ENCODE measurements around the gene CCDC50.

The CCDC50 gene

GRCh38 chr3:191345334-191345733 lies 16.1 kb downstream of the CCDC50 start:
- in situ Hi-C loops (cut with MboI; ENCODE audit: low sequenced_read_pairs), result no loop called here

GRCh38 chr3:191347228-191347627 lies 18.0 kb downstream of the CCDC50 start:
- in situ Hi-C loops (cut with MboI; ENCODE audit: low sequenced_read_pairs), result no loop called here

- in situ Hi-C loops (cut with MboI; ENCODE audit: low sequenced_read_pairs), result no loop called here
Measured at GRCh38 chr3:191348098-191348497, 18.9 kb downstream of the CCDC50 start.

GRCh38 chr3:191350396-191351090 lies 21.3 kb downstream of the CCDC50 start:
- in situ Hi-C loops (cut with MboI; ENCODE audit: low sequenced_read_pairs), result no loop called here

GRCh38 chr3:191352014-191352413 lies 22.8 kb downstream of the CCDC50 start:
- in situ Hi-C loops (cut with MboI; ENCODE audit: low sequenced_read_pairs), result no loop called here

GRCh38 chr3:191353022-191353777 lies 24.0 kb downstream of the CCDC50 start:
- in situ Hi-C loops (cut with MboI; ENCODE audit: low sequenced_read_pairs), result no loop called here

- in situ Hi-C loops (cut with MboI; ENCODE audit: low sequenced_read_pairs), result no loop called here
Measured at GRCh38 chr3:191355406-191355805, 26.2 kb downstream of the CCDC50 start.

GRCh38 chr3:191356631-191357439 lies 27.6 kb downstream of the CCDC50 start:
- in situ Hi-C loops (cut with MboI; ENCODE audit: low sequenced_read_pairs), result no loop called here

- in situ Hi-C loops (cut with MboI; ENCODE audit: low sequenced_read_pairs), result no loop called here
Measured at GRCh38 chr3:191357909-191358308, 28.7 kb downstream of the CCDC50 start.

GRCh38 chr3:191358929-191359328 lies 29.7 kb downstream of the CCDC50 start:
- in situ Hi-C loops (cut with MboI; ENCODE audit: low sequenced_read_pairs), result no loop called here

- in situ Hi-C loops (cut with MboI; ENCODE audit: low sequenced_read_pairs), result no loop called here
Measured at GRCh38 chr3:191360620-191361019, 31.4 kb downstream of the CCDC50 start.

GRCh38 chr3:191361456-191361855 lies 32.3 kb downstream of the CCDC50 start:
- in situ Hi-C loops (cut with MboI; ENCODE audit: low sequenced_read_pairs), result no loop called here

- in situ Hi-C loops (cut with MboI; ENCODE audit: low sequenced_read_pairs), result no loop called here
Measured at GRCh38 chr3:191362037-191362436, 32.8 kb downstream of the CCDC50 start.

GRCh38 chr3:191362524-191363090 lies 33.4 kb downstream of the CCDC50 start:
- in situ Hi-C loops (cut with MboI; ENCODE audit: low sequenced_read_pairs), result no loop called here

GRCh38 chr3:191363221-191363620 lies 34.0 kb downstream of the CCDC50 start:
- in situ Hi-C loops (cut with MboI; ENCODE audit: low sequenced_read_pairs), result no loop called here

GRCh38 chr3:191366675-191367074 lies 37.5 kb downstream of the CCDC50 start:
- in situ Hi-C loops (cut with MboI; ENCODE audit: low sequenced_read_pairs), result no loop called here

GRCh38 chr3:191368755-191369615 lies 39.8 kb downstream of the CCDC50 start:
- in situ Hi-C loops (cut with MboI; ENCODE audit: low sequenced_read_pairs), result no loop called here

- in situ Hi-C loops (cut with MboI; ENCODE audit: low sequenced_read_pairs), result no loop called here
Measured at GRCh38 chr3:191369616-191370010, 40.4 kb downstream of the CCDC50 start.

GRCh38 chr3:191372122-191372521 lies 42.9 kb downstream of the CCDC50 start:
- in situ Hi-C loops (cut with MboI; ENCODE audit: low sequenced_read_pairs), result no loop called here

GRCh38 chr3:191373327-191373726 lies 44.1 kb downstream of the CCDC50 start:
- in situ Hi-C loops (cut with MboI; ENCODE audit: low sequenced_read_pairs), result no loop called here

Data from HL-60/S4 (cell line).